Stimulated activated naive CD8-positive, alpha-beta T cell treated with anti-CD3 and anti-CD28 coated beads, Interleukin-15, Interleukin-2, amounts not matched to agents 100 ng/mL and 50 ng/mL, for 24 hours (primary cell): ENCODE data around the gene TBC1D17.

ENCODE experiments used
- H3K27ac Mint-ChIP-seq: one replicate; pipeline ENCODE4 v1.8.0; 2021; ENCODE audit warnings: mild to moderate bottlenecking, mixed read lengths
- H3K27me3 Mint-ChIP-seq: one replicate; pipeline ENCODE4 v1.8.0; 2021; ENCODE audit warnings: mixed read lengths
- H3K36me3 Mint-ChIP-seq: one replicate; pipeline ENCODE4 v1.8.0; 2021; ENCODE audit warnings: low read depth, mixed read lengths
- H3K4me1 Mint-ChIP-seq: one replicate; pipeline ENCODE4 v1.8.0; 2021; ENCODE audit warnings: low read depth, mixed read lengths
- H3K4me3 Mint-ChIP-seq: one replicate; pipeline ENCODE4 v1.8.0; 2021; ENCODE audit warnings: mild to moderate bottlenecking, mixed read lengths
- H3K9me3 Mint-ChIP-seq: one replicate; pipeline ENCODE4 v1.8.0; 2021; ENCODE audit warnings: mixed read lengths

TBC1D17 gene

GRCh38 chr19:49874503-49875157, 2.9 kb upstream of the TBC1D17 start:
- Mint-ChIP-seq H3K27ac (peak overlapping the region; percentile 83), H3K27me3 (no peaks in the 10 kb centered on the region), H3K36me3 (peaks cover 12% of the 10 kb centered on the region), H3K4me3 (no peak overlapping the region), H3K4me1 (peaks cover 43% of the 10 kb centered on the region), H3K9me3 (no peaks in the 10 kb centered on the region)

DNA sequence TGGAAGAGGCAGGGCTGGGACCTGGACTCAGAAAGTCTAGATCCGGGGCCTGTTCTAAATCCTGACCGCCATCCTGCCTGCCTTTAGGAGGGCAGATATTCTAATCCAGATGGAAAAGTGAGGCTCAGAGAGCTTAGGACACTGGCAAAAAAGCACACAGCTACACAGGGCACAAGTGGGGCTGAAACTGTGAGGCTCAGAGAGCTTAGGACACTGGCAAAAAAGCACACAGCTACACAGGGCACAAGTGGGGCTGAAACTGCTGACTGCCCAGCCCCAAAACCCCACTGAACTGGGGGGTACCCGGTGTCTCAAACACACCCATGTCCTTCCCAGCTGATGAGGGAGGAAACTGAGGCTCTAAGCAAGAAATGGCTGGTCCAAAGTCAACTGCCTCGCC, 2.3 kb upstream of the TBC1D17 start:
- no peaks in the 10 kb centered on the region for H3K27me3 Mint-ChIP-seq
- peaks cover 15% of the 10 kb centered on the region for H3K36me3 Mint-ChIP-seq
- H3K27ac Mint-ChIP-seq: peak overlapping the region; percentile 83
- H3K9me3 Mint-ChIP-seq: no peaks in the 10 kb centered on the region
- H3K4me3 Mint-ChIP-seq: no peak overlapping the region
- peaks cover 41% of the 10 kb centered on the region for H3K4me1 Mint-ChIP-seq

DNA sequence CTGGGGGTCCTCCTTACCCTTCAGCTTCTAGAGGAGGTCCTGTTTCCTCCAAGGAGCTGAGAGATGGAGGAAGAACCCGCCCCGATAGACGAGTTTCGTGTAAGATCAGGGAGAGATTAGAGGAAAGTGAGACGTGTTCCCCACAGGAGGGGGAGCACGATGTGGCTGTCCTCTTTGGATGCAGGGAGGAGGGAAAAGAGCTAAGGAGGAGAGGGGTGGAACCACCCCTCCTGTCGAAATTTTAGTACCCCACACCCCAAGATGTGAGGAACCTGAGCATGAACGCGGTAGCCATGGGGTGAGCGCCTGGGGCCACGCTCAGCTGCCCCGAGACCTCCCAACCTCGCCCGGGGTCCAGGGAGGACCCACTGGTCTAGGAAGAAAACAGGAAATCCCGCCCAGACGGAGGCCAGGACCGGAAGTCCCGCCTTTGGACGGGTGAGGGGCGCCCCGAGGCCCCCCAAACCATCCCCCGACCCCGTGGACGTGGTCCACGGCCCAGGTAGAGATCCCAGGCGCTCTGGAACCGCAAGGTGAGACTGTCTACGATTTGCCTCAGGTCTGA, 1.6 kb upstream of the TBC1D17 start:
- Mint-ChIP-seq H3K36me3 (peaks cover 21% of the 10 kb centered on the region), H3K27me3 (no peaks in the 10 kb centered on the region), H3K4me3 (no peak overlapping the region), H3K4me1 (peaks cover 35% of the 10 kb centered on the region), H3K9me3 (no peaks in the 10 kb centered on the region), H3K27ac (no peak overlapping the region)

DNA sequence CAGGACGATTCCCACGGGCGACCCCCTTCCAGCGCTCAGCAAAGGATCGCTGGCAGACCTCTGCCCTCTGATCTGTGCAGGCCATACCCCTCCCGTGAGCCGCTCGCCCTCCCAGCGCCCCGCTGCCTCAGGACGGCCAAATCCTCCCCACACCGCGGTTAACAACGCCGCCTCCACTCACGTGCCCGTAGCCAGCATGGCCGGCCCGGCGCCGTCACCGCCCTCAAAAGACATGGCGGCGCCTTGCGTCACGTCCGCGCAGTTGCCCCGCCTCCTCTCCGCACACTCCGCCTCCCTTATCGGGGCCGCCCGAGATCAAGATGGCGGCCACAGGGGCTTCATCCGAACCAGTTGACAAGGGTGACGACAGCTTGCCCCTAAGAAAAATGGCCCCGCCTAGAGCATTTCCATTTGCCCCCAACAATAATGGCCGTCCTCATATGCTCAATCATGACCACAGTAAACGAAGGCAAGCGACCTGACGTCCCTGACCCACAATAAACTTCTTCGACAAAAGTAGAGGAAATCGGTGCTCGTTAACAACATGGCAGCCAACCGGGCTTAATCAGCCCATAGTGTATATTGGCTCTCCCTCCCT, 981 bp upstream of the TBC1D17 start:
- no peak overlapping the region for H3K27ac Mint-ChIP-seq
- H3K27me3 Mint-ChIP-seq: no peaks in the 10 kb centered on the region
- H3K4me3 Mint-ChIP-seq: no peak overlapping the region
- peaks cover 35% of the 10 kb centered on the region for H3K4me1 Mint-ChIP-seq
- H3K36me3 Mint-ChIP-seq: peaks cover 21% of the 10 kb centered on the region
- H3K9me3 Mint-ChIP-seq: no peaks in the 10 kb centered on the region

DNA sequence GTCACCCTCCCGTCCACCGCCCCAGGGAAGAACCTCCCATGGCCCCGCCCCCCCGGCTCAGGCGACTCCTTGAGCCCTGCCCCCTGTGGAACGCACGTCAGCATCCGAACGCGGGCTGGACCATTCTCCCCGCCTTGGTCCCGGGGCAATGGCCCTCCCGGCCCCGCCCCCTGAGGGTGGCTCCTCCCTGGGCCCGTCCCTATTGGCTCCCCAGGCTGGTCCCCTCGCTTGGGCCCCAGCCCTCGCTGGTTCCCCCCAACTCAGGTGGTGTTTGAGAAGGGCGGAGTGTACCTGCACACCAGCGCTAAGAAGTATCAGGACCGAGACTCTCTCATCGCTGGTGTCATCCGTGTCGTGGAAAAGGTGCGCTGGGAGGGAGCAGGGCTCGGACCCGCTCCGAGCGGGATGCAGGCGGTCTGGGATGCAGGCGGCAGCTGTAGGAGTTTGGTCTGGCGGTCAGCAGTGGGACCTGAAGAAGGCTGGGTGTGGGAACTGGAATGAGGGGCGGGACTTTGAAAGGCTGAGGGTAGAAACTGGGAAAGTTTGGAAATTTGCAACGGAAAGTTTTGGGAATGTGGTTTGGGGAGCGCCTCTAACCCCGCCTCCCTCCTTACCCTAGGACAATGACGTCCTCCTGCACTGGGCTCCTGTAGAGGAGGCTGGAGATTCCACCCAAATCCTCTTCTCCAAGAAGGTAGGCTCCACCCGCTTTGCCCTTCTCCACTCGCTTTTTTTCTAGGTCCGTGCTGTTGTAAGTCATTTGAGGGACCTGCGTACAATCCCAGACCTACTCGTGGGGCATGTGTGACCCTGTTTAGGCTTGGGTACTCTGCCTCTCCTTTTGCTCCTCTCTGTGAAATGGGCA, 609 bp downstream of the TBC1D17 start:
- no peak overlapping the region for H3K27ac Mint-ChIP-seq
- peaks cover 31% of the 10 kb centered on the region for H3K4me1 Mint-ChIP-seq
- H3K4me3 Mint-ChIP-seq: no peak overlapping the region
- peaks cover 30% of the 10 kb centered on the region for H3K36me3 Mint-ChIP-seq
- H3K9me3 Mint-ChIP-seq: no peaks in the 10 kb centered on the region
- no peaks in the 10 kb centered on the region for H3K27me3 Mint-ChIP-seq

GRCh38 chr19:49878744-49879070, 1.2 kb downstream of the TBC1D17 start:
- no peaks in the 10 kb centered on the region for H3K9me3 Mint-ChIP-seq
- no peaks in the 10 kb centered on the region for H3K27me3 Mint-ChIP-seq
- peaks cover 34% of the 10 kb centered on the region for H3K36me3 Mint-ChIP-seq
- no peak overlapping the region for H3K27ac Mint-ChIP-seq
- no peak overlapping the region for H3K4me3 Mint-ChIP-seq
- H3K4me1 Mint-ChIP-seq: peaks cover 31% of the 10 kb centered on the region

DNA sequence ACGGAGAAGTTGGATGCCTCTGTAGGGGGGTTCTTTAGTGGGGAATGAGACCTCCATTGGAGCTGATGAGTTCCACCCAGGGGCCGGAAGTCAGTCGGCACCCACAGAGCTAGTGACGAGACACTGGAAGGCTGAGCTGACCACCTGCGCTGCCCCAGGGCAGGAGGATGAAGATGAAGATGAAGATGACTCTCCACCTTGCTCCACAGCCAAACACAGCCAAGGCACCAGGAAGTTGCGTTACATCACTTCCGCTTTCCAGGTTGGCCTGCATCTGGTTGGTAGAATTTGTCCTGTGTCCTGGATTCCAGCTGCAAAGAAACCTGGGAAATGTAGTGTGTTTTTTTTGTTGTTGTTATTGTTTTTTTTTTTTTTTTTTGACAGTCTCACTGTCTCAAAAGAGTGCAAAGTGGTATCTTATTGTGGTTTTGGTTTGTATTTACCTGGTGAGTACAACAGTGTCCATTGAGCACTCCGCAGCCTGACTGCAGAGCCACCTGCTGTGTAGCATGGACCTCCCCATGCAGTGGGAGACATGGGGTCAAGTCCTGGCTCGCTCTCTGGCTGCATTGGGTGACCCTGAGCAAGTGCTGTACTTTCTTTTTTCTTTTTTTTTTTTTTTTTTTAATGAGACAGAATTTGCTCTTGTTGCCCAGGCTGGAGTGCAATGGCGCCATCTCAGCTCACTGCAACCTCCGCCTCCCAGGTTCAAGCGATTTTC, 1.9 kb downstream of the TBC1D17 start:
- Mint-ChIP-seq H3K27ac (no peak overlapping the region), H3K9me3 (no peaks in the 10 kb centered on the region), H3K4me1 (peaks cover 31% of the 10 kb centered on the region), H3K4me3 (no peak overlapping the region), H3K27me3 (no peaks in the 10 kb centered on the region), H3K36me3 (peaks cover 36% of the 10 kb centered on the region)

- H3K9me3 Mint-ChIP-seq: no peaks in the 10 kb centered on the region
- H3K27me3 Mint-ChIP-seq: no peaks in the 10 kb centered on the region
- no peak overlapping the region for H3K4me3 Mint-ChIP-seq
- H3K4me1 Mint-ChIP-seq: peaks cover 25% of the 10 kb centered on the region
- H3K36me3 Mint-ChIP-seq: peaks cover 45% of the 10 kb centered on the region
- H3K27ac Mint-ChIP-seq: no peak overlapping the region
Observed at GRCh38 chr19:49880162-49880869, 2.8 kb downstream of the TBC1D17 start.

- Mint-ChIP-seq H3K27me3 (no peaks in the 10 kb centered on the region), H3K4me1 (peaks cover 18% of the 10 kb centered on the region), H3K9me3 (no peaks in the 10 kb centered on the region), H3K4me3 (no peak overlapping the region), H3K36me3 (peaks cover 48% of the 10 kb centered on the region), H3K27ac (no peak overlapping the region)
Observed at GRCh38 chr19:49881186-49881585, 3.7 kb downstream of the TBC1D17 start.

GRCh38 chr19:49881672-49882394, 4.3 kb downstream of the TBC1D17 start:
- no peaks in the 10 kb centered on the region for H3K9me3 Mint-ChIP-seq
- no peak overlapping the region for H3K27ac Mint-ChIP-seq
- no peak overlapping the region for H3K4me3 Mint-ChIP-seq
- peaks cover 52% of the 10 kb centered on the region for H3K36me3 Mint-ChIP-seq
- H3K4me1 Mint-ChIP-seq: peaks cover 18% of the 10 kb centered on the region
- H3K27me3 Mint-ChIP-seq: no peaks in the 10 kb centered on the region

DNA sequence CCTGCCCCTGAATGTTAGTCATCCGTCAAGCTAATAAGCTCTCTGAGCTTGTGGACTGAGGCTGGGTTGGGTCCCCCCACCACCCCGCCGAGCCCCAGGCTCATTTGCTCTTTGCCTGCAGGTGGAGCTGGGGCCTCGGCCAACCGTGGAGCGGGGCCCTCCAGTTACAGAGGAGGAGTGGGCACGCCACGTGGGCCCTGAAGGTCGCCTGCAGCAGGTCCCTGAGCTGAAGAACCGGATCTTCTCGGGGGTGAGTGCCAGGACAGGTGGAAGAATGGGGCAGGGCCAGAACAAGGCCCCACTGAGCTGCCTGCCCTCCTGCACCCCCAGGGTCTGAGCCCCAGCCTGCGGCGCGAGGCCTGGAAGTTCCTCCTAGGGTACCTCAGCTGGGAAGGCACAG, 5.1 kb downstream of the TBC1D17 start:
- H3K36me3 Mint-ChIP-seq: peaks cover 52% of the 10 kb centered on the region
- no peak overlapping the region for H3K4me3 Mint-ChIP-seq
- peaks cover 18% of the 10 kb centered on the region for H3K4me1 Mint-ChIP-seq
- H3K27ac Mint-ChIP-seq: no peak overlapping the region
- H3K27me3 Mint-ChIP-seq: no peaks in the 10 kb centered on the region
- no peaks in the 10 kb centered on the region for H3K9me3 Mint-ChIP-seq

DNA sequence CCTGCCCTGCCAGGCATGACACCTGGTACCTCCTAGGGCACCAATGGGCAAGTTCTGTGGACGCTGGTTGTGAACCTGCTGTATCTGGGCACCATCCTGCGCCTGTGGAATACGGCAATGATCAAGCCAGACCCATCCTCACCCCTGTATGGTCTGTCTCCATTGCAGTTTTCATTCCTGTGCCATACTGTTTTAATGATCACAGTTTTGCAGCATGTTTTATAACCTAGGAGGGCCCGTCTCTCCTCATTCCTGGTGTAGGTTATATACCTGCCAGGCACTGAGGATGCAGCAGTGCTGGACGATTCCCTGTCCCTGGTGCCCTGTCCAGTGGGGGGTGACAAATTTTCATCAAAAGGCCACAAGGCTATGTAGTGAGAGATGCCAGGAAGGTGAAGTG, 5.6 kb downstream of the TBC1D17 start:
- Mint-ChIP-seq H3K9me3 (no peaks in the 10 kb centered on the region), H3K36me3 (peaks cover 50% of the 10 kb centered on the region), H3K27ac (no peak overlapping the region), H3K4me1 (peaks cover 15% of the 10 kb centered on the region), H3K4me3 (no peak overlapping the region), H3K27me3 (no peaks in the 10 kb centered on the region)

- Mint-ChIP-seq H3K4me1 (peaks cover 5% of the 10 kb centered on the region), H3K27ac (no peak overlapping the region), H3K4me3 (no peak overlapping the region), H3K36me3 (peaks cover 45% of the 10 kb centered on the region), H3K9me3 (no peaks in the 10 kb centered on the region), H3K27me3 (no peaks in the 10 kb centered on the region)
Observed at GRCh38 chr19:49884109-49884508, 6.6 kb downstream of the TBC1D17 start.

- Mint-ChIP-seq H3K36me3 (peaks cover 40% of the 10 kb centered on the region), H3K9me3 (no peaks in the 10 kb centered on the region), H3K4me3 (no peak overlapping the region), H3K4me1 (no peaks in the 10 kb centered on the region), H3K27me3 (no peaks in the 10 kb centered on the region), H3K27ac (no peak overlapping the region)
Observed at GRCh38 chr19:49884760-49885159, 7.3 kb downstream of the TBC1D17 start.
